NT2/D1 (cell line): ENCODE data around the gene HSD17B13.

Experiments
- DNase-seq: peaks from one replicate; pipeline ENCODE4 v3.0.0-alpha.2; 2011; ENCODE audit warnings: low read depth, low spot score
- H3K27me3 ChIP-seq: 2 replicates; pipeline ENCODE4 v1.6.0; 2011; ENCODE audit warnings: mild to moderate bottlenecking; ENCODE audit not compliant: insufficient read length, insufficient read depth
- H3K36me3 ChIP-seq: 2 replicates; pipeline ENCODE4 v1.6.1; 2011; ENCODE audit warnings: mild to moderate bottlenecking, low read length, mixed read lengths; ENCODE audit not compliant: insufficient read depth, insufficient read length
- H3K4me1 ChIP-seq: 2 replicates; pipeline ENCODE4 v1.5.1; 2011; ENCODE audit not compliant: insufficient read depth, insufficient read length
- H3K4me3 ChIP-seq: 2 replicates; pipeline ENCODE4 v1.5.1; 2011; ENCODE audit warnings: low read depth; ENCODE audit not compliant: insufficient read length
- H3K9ac ChIP-seq: 2 replicates; pipeline ENCODE4 v1.6.0; 2011; ENCODE audit warnings: low read depth; ENCODE audit not compliant: insufficient read length
- H3K9me3 ChIP-seq: 2 replicates; pipeline ENCODE4 v1.5.1; 2011; ENCODE audit warnings: mild to moderate bottlenecking, low read length; ENCODE audit not compliant: insufficient read depth
- SUZ12 ChIP-seq: IDR thresholded peaks from 2 replicates; pipeline ENCODE4 v1.6.1; 2011; ENCODE audit not compliant: insufficient read length, insufficient read depth; ENCODE audit errors: extremely low read depth
- YY1 ChIP-seq: IDR thresholded peaks from 2 replicates; pipeline ENCODE4 v1.6.1; 2011; ENCODE audit not compliant: insufficient read length, insufficient read depth
- ZNF274 ChIP-seq: IDR thresholded peaks from 2 replicates; pipeline ENCODE4 v1.6.1; 2011; ENCODE audit warnings: mild to moderate bottlenecking, low read depth, low read length

Gene HSD17B13

DNA sequence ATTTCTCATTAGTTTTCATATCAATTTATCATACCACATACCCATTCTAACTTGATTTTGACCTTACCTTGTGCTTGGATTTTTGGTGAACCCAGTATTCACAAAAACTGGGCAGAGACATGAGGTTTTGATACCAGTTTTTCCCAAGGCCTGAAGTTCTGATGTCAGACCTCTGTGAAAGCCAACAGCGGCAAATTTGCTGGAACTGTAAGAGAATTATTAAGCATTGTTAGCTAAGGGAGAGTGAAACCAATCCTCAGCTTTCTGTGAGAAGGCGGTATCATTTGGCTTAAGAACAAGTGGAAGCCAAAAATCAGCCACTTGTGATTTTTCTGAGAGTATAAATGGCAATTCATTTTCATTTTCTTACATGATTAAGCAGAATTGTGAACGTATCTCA is 8.9 kb downstream of the HSD17B13 start:
- DNase-seq: no peak
- Histone ChIP-seq H3K4me3 (no peak overlapping the region), H3K4me1 (no peaks in the 10 kb centered on the region), H3K9me3 (no peaks in the 10 kb centered on the region), H3K36me3 (no peaks in the 10 kb centered on the region), H3K27me3 (no peaks in the 10 kb centered on the region), H3K9ac (no peak overlapping the region)
- TF ChIP-seq YY1 (no peak), ZNF274 (no peak), SUZ12 (no peak)

DNA sequence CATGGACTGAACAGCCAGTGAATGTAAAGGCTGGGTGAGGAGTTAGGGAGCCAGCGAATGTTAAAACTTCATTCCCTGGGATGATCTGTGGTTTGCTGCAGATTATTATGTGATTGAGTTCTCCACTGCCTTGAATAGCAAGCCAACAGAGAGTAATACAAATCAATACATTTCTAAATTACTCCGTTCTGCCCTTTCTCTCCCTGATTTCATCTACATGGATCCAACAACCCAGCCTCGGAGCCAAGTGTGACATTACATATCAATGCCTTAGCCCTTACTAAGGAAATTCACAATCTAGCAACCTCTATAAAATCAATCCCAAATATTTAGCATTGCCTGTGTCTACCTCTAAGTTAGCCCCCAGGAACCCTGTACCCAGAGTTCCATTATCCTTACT is 11.0 kb downstream of the HSD17B13 start:
- no peak for TF ChIP-seq YY1
- TF ChIP-seq ZNF274: no peak
- TF ChIP-seq SUZ12: no peak
- no peak for DNase-seq
- H3K36me3 ChIP-seq: no peaks in the 10 kb centered on the region
- no peak overlapping the region for H3K4me3 ChIP-seq
- H3K9ac ChIP-seq: no peak overlapping the region
- no peaks in the 10 kb centered on the region for H3K27me3 ChIP-seq
- no peaks in the 10 kb centered on the region for H3K9me3 ChIP-seq
- H3K4me1 ChIP-seq: no peaks in the 10 kb centered on the region

DNA sequence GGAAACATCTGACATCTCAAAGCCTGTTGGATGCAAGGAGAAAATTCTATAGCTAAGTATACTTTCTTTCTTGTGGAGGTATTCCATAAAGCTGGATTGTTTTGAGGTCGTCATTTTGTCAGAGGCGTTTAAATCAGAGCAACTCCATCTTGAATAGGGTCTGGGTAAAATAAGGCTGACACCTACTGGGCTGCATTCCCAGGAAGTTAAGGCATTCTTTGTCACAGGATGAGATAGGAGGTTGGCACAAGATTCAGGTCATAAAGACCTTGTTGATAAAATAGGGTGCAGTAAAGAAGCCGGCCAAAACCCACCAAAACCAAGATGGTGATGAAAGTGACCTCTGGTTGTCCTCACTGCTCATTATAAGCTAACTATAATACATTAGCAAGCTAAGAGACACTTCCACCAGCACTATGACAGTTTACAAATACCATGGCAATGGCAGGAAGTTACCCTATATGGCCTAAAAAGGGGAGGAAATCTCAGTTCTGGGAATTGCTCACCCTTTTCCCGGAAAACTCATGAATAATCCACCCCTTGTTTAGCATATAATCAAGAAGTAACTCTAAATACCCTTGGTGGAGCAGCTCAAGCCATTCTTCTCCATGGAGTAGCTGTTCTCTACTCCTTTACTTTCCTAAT is 11.9 kb downstream of the HSD17B13 start:
- DNase-seq: no peak

DNA sequence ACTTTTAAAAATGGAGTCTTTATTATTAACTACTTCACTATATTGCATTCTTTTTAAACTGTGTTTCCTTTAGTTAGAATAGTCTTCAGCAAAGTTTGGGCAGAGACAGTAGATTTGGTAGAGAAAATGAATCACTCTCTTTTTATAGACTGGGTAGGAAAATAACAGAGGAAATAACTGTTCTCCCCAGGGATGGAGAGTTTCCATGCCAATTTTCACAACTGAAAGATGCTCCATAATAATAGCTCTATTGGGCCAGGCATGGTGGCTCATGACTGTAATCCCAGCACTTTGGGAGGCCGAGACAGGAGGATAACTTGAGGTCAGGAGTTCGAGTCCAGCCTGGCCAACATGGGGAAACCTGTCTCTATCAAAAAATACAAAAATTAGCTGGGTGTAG is 13.1 kb downstream of the HSD17B13 start:
- TF ChIP-seq SUZ12 (no peak), YY1 (no peak), ZNF274 (no peak)
- Histone ChIP-seq H3K9me3 (no peaks in the 10 kb centered on the region), H3K36me3 (no peaks in the 10 kb centered on the region), H3K9ac (no peak overlapping the region), H3K4me3 (no peak overlapping the region), H3K27me3 (no peaks in the 10 kb centered on the region), H3K4me1 (no peaks in the 10 kb centered on the region)
- no peak for DNase-seq

More for the DNA sequence above, 11.9 kb downstream of the HSD17B13 start:
- H3K27me3 ChIP-seq: no peaks in the 10 kb centered on the region
- H3K9me3 ChIP-seq: no peaks in the 10 kb centered on the region
- TF ChIP-seq ZNF274 (no peak), SUZ12 (no peak), YY1 (no peak)
- no peaks in the 10 kb centered on the region for H3K36me3 ChIP-seq
- no peaks in the 10 kb centered on the region for H3K4me1 ChIP-seq
- H3K9ac ChIP-seq: no peak overlapping the region
- H3K4me3 ChIP-seq: no peak overlapping the region

DNA sequence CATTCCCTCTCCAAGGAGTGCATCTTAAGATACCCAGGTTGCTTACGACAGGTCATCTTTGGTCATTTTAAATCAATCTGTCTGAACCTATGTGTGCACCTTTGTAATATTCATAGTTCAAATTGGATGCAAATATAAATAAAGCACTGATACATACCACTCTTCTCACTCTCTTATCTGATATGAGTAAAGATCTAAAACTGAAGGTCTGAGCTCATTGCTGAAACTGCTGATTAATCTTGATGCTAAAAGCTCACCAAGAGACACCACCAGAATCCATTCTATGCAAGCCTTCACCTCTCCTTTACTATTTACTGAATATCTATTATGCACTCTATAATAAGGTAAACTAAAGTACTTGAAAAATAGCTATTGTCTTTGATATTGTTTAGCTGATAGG is 16.6 kb downstream of the HSD17B13 start:
- Histone ChIP-seq H3K4me3 (no peak overlapping the region), H3K4me1 (no peaks in the 10 kb centered on the region), H3K27me3 (no peaks in the 10 kb centered on the region), H3K9ac (no peak overlapping the region), H3K9me3 (no peaks in the 10 kb centered on the region), H3K36me3 (no peaks in the 10 kb centered on the region)
- TF ChIP-seq ZNF274 (no peak), YY1 (no peak), SUZ12 (no peak)
- no peak for DNase-seq

DNA sequence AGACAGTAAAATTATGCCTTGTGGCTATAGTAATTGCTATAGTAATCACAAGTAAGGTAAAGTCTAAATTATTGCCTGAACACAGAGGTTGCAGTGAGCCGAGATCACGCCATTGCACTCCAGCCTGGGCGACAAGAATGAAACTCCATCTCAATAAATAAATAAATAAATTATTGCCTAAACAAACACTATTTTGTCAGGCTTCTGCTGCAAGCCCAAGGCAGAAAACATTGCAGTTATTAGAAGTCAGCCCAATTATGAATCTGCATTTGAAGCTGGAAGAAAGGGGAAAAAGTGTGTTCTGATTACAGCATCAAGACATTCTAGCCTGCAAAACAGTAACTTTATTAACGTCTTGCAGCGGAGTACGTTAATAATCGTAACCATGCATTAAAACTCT is 17.1 kb downstream of the HSD17B13 start:
- H3K27me3 ChIP-seq: no peaks in the 10 kb centered on the region
- no peaks in the 10 kb centered on the region for H3K9me3 ChIP-seq
- H3K4me1 ChIP-seq: no peaks in the 10 kb centered on the region
- H3K36me3 ChIP-seq: no peaks in the 10 kb centered on the region
- TF ChIP-seq ZNF274: no peak
- no peak for TF ChIP-seq SUZ12
- no peak for TF ChIP-seq YY1
- no peak overlapping the region for H3K9ac ChIP-seq
- DNase-seq: no peak
- no peak overlapping the region for H3K4me3 ChIP-seq

DNA sequence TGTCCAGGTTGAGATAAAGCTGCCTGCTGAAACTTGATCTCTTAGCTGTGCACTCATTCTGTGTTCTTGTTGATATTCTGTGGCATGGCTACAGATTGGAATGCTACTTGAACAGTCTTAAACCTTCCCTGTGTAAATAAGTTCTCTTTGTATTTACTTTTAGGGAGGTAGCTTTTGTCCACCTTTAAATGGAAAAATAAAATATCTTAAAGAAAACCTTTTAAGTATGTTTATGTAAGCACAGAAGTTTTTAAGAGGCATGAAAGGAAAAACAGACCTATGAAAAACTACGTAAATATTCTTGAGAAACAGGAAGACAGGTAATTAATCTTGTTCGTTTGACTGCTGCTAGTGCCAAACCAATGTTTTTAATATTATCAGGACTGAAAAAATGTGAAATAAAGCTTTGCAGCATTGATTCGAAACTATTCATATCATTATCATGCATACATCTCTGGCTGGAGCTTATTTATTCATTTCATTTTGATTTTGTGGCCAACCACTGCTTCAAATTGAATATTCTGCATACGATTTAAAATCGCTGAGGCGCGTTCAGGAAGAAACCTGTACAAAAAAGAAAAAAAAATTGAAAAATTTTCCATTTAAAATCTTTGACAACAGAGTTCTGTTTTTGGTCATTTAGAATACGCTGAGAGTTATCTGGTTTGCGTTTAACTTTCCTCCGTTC is 17.8 kb downstream of the HSD17B13 start:
- no peak for TF ChIP-seq ZNF274
- no peak for TF ChIP-seq SUZ12
- TF ChIP-seq YY1: no peak
- DNase-seq: no peak
- H3K27me3 ChIP-seq: no peaks in the 10 kb centered on the region
- no peaks in the 10 kb centered on the region for H3K36me3 ChIP-seq
- H3K9ac ChIP-seq: no peak overlapping the region
- H3K9me3 ChIP-seq: no peaks in the 10 kb centered on the region
- no peaks in the 10 kb centered on the region for H3K4me1 ChIP-seq
- no peak overlapping the region for H3K4me3 ChIP-seq
